HG02763 (cell line): ENCODE data around the gene SORL1-AS1.
A peak's percentile ranks its signal among the peaks of the same experiment; 100 is the strongest.
"Not testable (repeated sequence)": the region's sequence is repeated elsewhere in the genome, so short reads cannot be mapped to it uniquely, and the experiment has no call there.

Experiments
- ATAC-seq: cut with Tn5 transposase; IDR thresholded peaks from one replicate; pipeline ENCODE4 v1.9.1; 2021; ENCODE audit warnings: mild to moderate bottlenecking, moderate library complexity; ENCODE audit not compliant: unreplicated experiment

Gene SORL1-AS1

DNA sequence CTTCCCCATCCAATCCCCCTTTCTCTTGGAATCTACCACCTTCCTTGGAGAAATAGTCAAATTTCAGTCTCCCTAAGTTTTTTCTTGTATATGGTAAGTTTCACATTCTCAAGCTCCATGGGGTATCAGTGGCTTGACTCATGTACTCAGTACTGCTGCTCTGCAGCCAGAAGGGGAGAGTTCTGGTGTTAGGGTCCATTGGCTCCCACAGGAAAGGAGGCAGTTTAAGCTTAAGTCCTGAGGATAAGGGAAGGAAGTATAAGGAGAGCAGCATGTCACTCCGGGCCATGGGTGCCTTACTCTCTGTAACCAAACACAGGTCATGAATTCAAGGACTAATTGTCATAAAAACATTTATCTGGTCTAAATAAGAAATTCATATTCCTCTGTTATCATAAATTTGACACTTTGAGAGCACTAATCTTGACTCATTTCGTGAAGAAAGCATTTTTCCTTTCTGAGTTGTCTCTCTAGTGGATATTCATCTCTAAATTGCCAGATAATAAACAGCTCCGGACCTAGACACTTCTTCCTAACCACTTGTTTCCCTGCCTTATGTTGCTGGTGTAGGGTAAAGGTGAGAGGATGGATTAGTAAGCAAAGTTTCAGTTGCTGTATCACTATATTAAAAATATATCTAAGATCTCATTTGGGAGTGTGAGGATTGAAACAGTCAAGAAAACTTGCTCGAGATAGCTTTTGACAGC, 20.8 kb downstream of the SORL1-AS1 start:
- no peak for ATAC-seq

- ATAC-seq, result no peak
Observed at GRCh38 chr11:121429556-121429955, 23.2 kb downstream of the SORL1-AS1 start.

DNA sequence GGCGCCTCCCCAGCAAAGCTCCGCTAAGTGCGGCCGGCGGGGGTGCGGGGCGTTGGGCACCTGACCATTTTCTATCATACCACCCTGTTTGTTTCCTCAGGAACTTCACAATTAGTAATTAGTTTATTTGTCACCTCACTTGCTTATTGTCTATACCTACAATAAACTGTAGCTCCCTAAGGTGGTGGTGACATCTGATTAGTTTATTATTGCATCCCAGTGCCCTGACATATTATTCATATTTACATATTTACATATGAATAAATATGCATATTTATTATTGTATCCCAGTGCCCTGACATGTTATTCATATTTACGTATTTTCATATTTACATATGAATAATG, 25.4 kb downstream of the SORL1-AS1 start:
- no peak for ATAC-seq

GRCh38 chr11:121426476-121427399, 26.0 kb downstream of the SORL1-AS1 start:
- ATAC-seq, result no peak

GRCh38 chr11:121425828-121426227, 26.9 kb downstream of the SORL1-AS1 start:
- ATAC-seq, result no peak

- no peak for ATAC-seq
Observed at GRCh38 chr11:121422675-121423074, 30.1 kb downstream of the SORL1-AS1 start.

DNA sequence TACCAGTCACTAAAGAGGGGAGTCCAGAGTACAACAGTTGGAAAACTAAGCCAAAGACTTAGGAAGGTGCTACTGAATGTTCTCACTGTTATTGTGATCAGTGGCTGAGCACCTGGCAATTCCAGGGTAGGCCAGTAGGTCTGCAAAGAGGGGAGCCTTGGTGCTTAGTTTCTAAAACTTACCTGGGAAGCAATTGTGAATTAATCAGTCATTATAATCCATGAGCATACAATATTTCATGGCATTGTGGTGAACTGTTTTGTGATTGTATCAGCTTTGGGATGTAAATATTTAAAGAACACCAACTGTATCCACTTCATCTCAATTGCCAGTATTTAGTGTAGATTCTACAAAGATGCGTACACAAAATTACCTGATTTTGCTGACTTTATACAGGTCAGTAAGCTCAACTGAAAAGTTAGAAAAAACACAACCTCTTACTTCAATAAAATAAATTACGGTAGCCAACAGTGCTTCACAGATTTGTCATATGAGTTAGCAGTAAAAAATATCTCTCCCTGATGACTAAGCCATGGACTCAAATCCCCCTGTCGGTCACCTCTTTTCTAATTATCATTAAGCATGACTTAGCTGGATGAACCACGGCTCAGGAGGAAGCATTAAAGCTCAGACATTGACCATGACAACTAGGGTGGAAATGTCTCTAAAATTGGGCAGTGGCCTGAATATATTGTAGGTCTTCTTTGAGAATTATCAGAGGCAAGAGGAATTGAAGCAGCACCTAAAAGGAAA, 31.4 kb downstream of the SORL1-AS1 start:
- no peak for ATAC-seq

- ATAC-seq, result no peak
Observed at GRCh38 chr11:121420398-121420797, 32.4 kb downstream of the SORL1-AS1 start.

- no peak for ATAC-seq
Observed at GRCh38 chr11:121419836-121420235, 32.9 kb downstream of the SORL1-AS1 start.

DNA sequence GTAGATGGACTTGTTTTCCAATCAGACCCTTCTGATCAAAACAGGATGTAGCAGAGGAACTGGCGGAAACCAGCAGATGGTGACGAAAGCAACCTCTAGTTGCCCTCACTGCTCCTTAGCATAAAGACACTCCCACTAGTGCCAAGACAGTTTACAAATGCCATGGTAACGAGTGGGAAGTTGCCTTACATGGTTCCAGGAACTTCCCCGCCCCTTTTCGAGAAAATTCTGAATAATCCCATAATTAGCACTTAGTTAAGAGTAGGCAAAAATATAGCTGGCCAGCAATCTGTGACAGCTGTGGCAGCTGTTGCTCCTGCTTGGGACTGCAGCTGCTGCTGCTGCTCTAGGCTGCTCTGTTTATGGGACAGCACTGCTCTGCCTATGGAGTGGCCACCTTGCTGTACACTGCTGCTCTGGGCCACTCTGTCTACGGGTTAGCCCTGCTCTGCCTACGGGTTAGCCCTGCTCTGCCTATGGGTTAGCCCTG, 34.1 kb downstream of the SORL1-AS1 start:
- peak; percentile 37 for ATAC-seq

DNA sequence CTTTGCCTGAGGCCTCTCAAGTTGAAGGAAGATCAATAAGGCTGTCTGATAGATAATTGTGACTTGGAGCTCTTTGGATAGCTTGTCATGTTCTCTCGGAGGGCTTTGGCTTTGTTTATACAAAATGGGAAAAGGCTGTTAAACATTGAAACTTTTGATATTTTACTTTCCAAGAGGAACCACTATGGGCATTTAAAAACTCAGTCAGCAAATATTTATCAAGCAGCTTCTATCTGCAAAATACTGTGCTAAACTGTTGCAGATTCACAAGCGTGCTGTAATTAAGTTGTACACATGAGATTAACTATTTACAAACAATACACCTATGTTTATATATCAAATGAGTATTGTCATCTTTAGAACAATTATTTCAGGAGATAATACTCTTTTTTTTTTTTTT, 35.2 kb downstream of the SORL1-AS1 start:
- ATAC-seq, result no peak

- peak; percentile 63 for ATAC-seq
Observed at GRCh38 chr11:121417055-121417551, 35.7 kb downstream of the SORL1-AS1 start.

- no peak for ATAC-seq
Observed at GRCh38 chr11:121415856-121416255, 36.9 kb downstream of the SORL1-AS1 start.

GRCh38 chr11:121414141-121414913, 38.4 kb downstream of the SORL1-AS1 start:
- ATAC-seq, result no peak

DNA sequence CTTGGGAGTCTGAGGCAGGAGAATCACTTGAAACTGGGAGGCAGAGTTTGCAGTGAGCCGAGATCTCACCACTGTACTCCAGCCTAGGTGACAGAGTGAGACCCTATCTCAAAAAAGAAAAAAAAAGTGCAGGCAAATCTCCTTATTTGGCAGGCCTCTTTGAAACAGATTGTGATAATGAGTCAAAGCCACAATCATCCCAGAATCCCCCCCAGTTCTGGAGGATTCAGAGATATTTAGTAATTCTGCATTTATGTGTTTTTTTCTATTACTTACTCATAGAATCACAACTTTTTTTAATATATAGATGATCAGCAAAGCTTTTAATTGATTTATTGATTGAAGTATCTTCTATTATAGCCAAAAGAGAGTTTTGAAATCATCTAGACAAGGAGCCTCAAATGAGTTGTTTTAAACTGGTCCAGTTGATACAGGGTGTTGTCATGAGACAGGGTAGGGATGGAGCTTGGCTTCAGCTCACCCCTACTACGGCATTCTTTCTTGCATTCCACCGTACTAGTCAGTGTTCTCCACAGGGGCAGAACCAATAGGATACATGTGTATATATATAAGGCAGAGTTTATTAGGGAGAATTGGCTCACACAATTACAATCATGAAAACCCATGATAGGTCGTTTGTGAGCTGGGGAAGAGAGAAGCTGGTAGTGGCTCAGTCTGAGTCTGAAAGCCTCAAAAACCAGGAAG, 39.9 kb downstream of the SORL1-AS1 start:
- no peak for ATAC-seq

- ATAC-seq, result no peak
Observed at GRCh38 chr11:121412000-121412587, 40.7 kb downstream of the SORL1-AS1 start.

- not testable (repeated sequence) for ATAC-seq
Observed at GRCh38 chr11:121411330-121411729, 41.4 kb downstream of the SORL1-AS1 start.

- ATAC-seq, result not testable (repeated sequence)
Observed at GRCh38 chr11:121410041-121410440, 42.7 kb downstream of the SORL1-AS1 start.

DNA sequence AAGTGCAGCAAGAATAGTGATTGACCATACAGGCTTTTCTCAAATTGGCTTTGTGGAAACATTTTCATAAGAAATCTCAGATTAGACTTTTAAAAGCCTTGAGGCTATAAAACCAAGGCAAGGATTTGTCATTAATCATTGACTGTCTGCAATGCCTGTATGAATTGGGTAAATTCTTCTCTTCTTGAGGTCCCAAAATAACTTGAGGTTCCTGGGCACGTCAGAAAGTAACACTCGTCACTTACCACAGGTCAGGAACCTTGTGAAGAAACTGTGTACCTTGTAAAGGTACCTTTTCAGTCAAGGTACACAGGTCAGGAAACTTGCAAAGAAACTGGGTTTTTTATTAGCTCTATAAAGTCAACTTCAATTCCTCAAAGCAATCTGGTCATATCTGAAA, 43.9 kb downstream of the SORL1-AS1 start:
- no peak for ATAC-seq
